Mesendoderm (in vitro differentiated cells): ENCODE data around the gene NBPF1.
"Not testable (repeated sequence)": the region's sequence is repeated elsewhere in the genome, so short reads cannot be mapped to it uniquely, and the experiment has no call there.

Experiments used
- DNase-seq: peaks from one replicate; pipeline ENCODE4 v3.0.0; 2013
- H2AK5ac ChIP-seq: 2 replicates; pipeline ENCODE4 v1.6.1; 2013; ENCODE audit warnings: low read length, inconsistent platforms
- H2BK120ac ChIP-seq: 2 replicates; pipeline ENCODE4 v1.6.1; 2013; ENCODE audit warnings: low read depth, mild to moderate bottlenecking, low read length, moderate library complexity, mixed read lengths
- H2BK15ac ChIP-seq: replicated peaks from 2 replicates; pipeline ENCODE4 v1.6.1; 2013; ENCODE audit warnings: low read depth, mild to moderate bottlenecking, moderate library complexity
- H2BK5ac ChIP-seq: 2 replicates; pipeline ENCODE4 v1.6.1; 2013; ENCODE audit warnings: low read length, inconsistent platforms
- H3K18ac ChIP-seq: 2 replicates; pipeline ENCODE4 v1.6.1; 2013; ENCODE audit warnings: mild to moderate bottlenecking, low read length, mixed read lengths
- H3K23ac ChIP-seq: one replicate; pipeline ENCODE4 v1.6.1; 2013; ENCODE audit warnings: low read length
- H3K27ac ChIP-seq: 2 replicates; pipeline ENCODE4 v1.5.1; 2013; ENCODE audit warnings: low read depth, mild to moderate bottlenecking, inconsistent platforms, low read length, moderate library complexity
- H3K27me3 ChIP-seq: 2 replicates; pipeline ENCODE4 v1.6.1; 2013; ENCODE audit warnings: low read length, control low read depth, mild to moderate bottlenecking, inconsistent platforms; ENCODE audit not compliant: insufficient read depth, poor library complexity
- H3K36me3 ChIP-seq: 2 replicates; pipeline ENCODE4 v1.6.1; 2013; ENCODE audit warnings: low read length, inconsistent platforms; ENCODE audit not compliant: control insufficient read depth, insufficient read depth
- H3K4ac ChIP-seq: one replicate; pipeline ENCODE4 v1.6.1; 2013; ENCODE audit warnings: low read depth, mild to moderate bottlenecking, low read length, moderate library complexity
- H3K4me1 ChIP-seq: 2 replicates; pipeline ENCODE4 v1.6.1; 2013; ENCODE audit warnings: low read depth, low read length, inconsistent platforms; ENCODE audit not compliant: control insufficient read depth
- H3K4me2 ChIP-seq: 2 replicates; pipeline ENCODE4 v1.6.1; 2013; ENCODE audit warnings: low read length
- H3K4me3 ChIP-seq: 2 replicates; pipeline ENCODE4 v1.5.1; 2013; ENCODE audit warnings: mild to moderate bottlenecking, low read length
- H3K56ac ChIP-seq: one replicate; pipeline ENCODE4 v1.6.1; 2013; ENCODE audit warnings: low read length
- H3K79me1 ChIP-seq: 2 replicates; pipeline ENCODE4 v1.6.1; 2013; ENCODE audit warnings: low read length, inconsistent platforms
- H3K79me2 ChIP-seq: 2 replicates; pipeline ENCODE4 v1.6.1; 2013; ENCODE audit warnings: mild to moderate bottlenecking, low read length; ENCODE audit not compliant: control insufficient read depth, insufficient read depth
- H3K9ac ChIP-seq: 2 replicates; pipeline ENCODE4 v1.6.1; 2013; ENCODE audit warnings: low read length, inconsistent platforms
- H4K5ac ChIP-seq: one replicate; pipeline ENCODE4 v1.6.1; 2013; ENCODE audit warnings: low read length
- H4K8ac ChIP-seq: one replicate; pipeline ENCODE4 v1.6.1; 2013; ENCODE audit warnings: low read depth, mild to moderate bottlenecking, control low read depth, low read length, moderate library complexity
- WGBS: extraction: QIAGEN DNeasy Blood & Tissue Kit; methylation state at CpG from one replicate; pipeline ENCODE4 v1.1.7; 2013; ENCODE audit warnings: low lambda C conversion rate, missing lambda C conversion rate; ENCODE audit not compliant: insufficient coverage; ENCODE audit errors: extremely low coverage; 5-methylcytosine and 5-hydroxymethylcytosine counted together

Gene NBPF1

DNA sequence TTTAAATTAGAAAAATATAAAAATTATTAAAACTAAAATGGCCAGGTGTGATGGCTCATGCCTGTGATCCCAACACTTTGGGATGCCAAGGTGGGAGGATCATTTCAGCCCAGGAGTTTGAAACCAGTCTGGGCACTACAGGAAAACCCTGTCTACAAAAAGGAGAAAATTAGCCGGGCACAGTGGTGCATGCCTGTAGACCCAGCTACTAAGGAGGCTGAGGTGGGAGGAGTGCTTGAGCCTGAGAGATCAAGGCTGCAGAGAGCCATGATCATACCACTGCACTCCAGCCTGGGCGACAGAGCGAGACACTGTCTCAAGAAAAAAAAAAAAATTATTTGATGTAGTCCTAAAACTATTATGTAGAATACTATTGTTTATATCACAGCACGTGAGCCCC lies 3.6 kb downstream of the NBPF1 start:
- H3K56ac ChIP-seq, H3K27ac ChIP-seq, H3K36me3 ChIP-seq, DNase-seq, H3K27me3 ChIP-seq, H3K4me1 ChIP-seq, H3K9ac ChIP-seq, H3K79me1 ChIP-seq, H4K8ac ChIP-seq, H3K79me2 ChIP-seq, H2BK5ac ChIP-seq, H3K4me3 ChIP-seq, H3K4me2 ChIP-seq, H2BK120ac ChIP-seq, H3K18ac ChIP-seq, H3K4ac ChIP-seq, H3K23ac ChIP-seq, H4K5ac ChIP-seq, H2BK15ac ChIP-seq, H2AK5ac ChIP-seq: not testable (repeated sequence)
- no CpG with 5 or more reads among the region's 4 CpGs for WGBS

DNA sequence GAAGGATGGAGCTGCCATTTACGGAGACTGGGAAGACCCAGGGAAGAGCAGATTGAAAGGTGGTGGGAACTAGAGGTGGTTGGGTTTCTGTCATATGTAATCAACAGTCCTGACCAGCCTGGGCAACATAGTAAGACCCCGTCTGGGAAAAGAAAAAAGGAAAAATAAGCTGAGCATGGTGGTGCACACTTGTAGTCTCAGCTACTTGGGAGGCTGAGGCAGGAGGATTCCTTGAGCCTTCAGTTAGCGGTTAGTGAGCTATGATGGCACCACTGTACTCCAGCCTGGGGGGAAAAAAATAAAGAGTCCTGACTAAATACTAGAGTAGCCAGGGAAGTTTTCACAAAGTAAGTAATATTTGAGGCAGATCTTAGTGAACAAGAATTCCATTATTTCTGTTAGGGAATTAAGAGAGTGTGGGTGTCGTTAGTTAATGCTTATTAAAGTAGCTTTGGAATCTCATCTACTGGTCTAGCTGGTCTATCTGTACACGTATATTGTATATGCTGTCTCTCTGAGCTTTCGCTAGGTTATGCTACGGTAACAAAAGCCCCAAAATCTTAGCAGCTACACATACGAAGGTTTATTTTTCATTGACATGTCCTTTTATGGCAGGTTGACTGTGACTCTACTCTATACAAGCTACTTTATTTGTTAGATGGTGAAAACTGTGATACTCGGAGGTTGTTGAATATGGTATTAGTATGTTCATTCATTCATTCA lies 4.4 kb downstream of the NBPF1 start:
- Histone ChIP-seq H3K4me1 (no peaks in the 10 kb centered on the region), H2BK120ac (no peak overlapping the region), H3K36me3 (no peaks in the 10 kb centered on the region), H3K79me1 (no peaks in the 10 kb centered on the region), H3K4me2 (no peak overlapping the region), H3K4ac (no peak overlapping the region), H4K8ac (no peak overlapping the region), H3K18ac (no peak overlapping the region), H2AK5ac (no peak overlapping the region), H3K56ac (no peak overlapping the region), H3K23ac (no peak overlapping the region), H3K9ac (no peak overlapping the region), H2BK5ac (no peak overlapping the region), H2BK15ac (no peak overlapping the region), H3K79me2 (no peaks in the 10 kb centered on the region), H4K5ac (no peak overlapping the region), H3K4me3 (no peak overlapping the region), H3K27me3 (no peaks in the 10 kb centered on the region), H3K27ac (no peak overlapping the region)
- 100% methylated on average over 1 of the region's 9 CpGs for WGBS
- DNase-seq = no peak

DNA sequence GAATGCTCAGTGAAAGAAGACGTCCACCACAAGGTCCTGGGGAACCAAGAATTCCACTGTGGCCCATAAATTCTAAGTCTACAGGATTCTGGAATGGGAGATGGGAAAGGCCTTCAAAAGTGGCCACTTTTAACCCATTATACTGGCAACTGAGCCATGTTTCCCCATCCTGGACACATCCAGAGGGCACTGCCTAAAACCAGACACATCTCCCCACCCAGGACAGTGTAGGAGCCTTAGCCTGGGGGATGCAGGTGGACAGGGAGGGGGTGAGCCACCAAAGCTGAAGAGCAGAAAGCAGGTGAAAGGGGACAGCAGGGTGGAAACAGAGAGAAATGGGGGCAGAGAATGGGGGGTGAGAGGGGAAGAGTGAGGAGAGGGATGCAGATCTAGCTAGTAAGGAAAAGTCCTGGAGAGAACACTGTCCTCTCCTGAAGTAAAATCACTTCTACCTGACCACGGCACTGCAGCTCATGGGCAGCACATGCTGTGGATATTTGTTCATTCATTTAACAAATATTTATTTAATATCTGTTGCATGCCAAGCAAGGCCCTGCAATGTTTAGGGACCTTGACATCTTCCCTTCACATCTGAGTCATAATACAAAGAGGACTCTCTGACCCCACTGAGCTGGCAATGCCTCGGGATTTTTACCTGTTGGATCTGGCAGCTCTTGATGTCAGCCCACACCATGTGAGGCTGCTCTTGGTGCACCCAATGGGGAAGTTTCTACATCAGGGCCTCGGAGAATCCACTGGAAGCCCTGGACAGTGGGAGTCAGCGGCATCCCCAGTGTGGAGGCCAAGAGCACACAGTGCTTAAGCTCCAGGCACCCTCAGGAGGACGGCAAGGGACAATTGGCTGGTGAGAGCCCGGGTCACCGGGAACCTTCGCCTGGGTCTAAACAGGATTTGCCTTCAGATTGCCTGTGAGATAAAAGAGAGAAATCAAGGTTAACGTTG lies 5.2 kb downstream of the NBPF1 start:
- not testable (repeated sequence) for H2BK15ac ChIP-seq, H3K4me1 ChIP-seq, H2BK5ac ChIP-seq, H3K56ac ChIP-seq, H3K23ac ChIP-seq, H4K5ac ChIP-seq, H2BK120ac ChIP-seq, H3K27me3 ChIP-seq, H3K4ac ChIP-seq, H3K79me2 ChIP-seq, H4K8ac ChIP-seq, H2AK5ac ChIP-seq, H3K4me2 ChIP-seq, H3K4me3 ChIP-seq, DNase-seq, H3K27ac ChIP-seq, H3K9ac ChIP-seq, H3K79me1 ChIP-seq, H3K36me3 ChIP-seq, H3K18ac ChIP-seq
- no CpG with 5 or more reads among the region's 10 CpGs for WGBS

DNA sequence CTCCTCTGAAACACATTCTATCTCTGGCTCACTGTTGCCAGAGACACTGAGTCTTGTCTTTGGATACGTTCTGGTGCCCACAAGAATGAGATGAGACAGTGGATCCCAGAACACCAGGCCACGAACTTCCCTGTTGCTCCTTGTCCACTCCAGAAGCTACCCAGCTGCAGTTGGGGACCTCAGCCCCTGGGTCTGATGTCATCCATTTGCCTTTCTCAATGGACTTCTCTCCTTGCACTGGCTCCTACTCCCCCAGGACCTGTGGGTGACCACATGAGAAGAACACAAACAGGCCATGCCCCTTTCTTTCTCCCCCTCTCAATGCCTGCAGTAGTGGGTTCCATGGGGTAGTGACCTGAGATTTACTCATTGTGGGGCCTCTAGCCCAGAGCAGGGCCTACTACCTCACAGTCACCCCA lies 5.9 kb downstream of the NBPF1 start:
- Histone ChIP-seq H3K4me3 (no peak overlapping the region), H4K8ac (no peak overlapping the region)
- WGBS = no CpG with 5 or more reads among the region's 2 CpGs

DNA sequence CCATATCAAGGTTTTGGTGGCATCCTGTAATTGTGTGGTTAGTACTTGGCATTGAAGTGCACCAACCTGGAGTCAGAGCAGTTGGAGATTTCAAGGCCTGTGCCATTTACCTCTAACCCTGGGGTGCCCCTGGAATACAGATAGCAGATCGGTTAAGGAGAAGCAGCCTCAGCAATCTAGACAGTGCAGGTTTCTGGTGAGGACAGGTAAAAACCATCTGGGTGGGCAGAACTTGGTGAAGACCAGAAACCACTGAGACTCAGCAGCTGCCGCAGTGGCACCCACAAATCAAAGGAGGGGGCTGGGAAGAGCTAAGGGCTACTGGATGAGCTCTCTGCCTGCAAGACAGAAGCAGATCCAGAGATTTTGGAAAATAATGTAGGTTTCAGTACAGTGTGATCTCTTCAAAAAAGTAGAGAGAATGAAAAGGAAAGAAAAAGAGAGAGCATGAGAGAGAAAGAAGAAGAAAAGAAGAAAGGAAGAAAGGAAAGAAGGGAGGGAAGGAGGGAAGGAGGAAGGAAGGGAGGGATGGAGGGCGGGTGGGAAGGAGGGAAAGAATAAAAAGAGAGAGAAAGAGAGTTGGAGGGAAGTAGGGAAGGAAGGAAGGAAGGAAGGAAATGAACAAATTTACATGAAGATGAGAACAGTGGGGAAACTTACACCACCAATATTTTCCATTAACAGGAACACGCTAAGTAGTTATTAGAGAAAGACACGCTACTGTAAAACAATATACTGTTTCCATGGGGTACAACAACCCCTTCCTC lies 6.5 kb downstream of the NBPF1 start:
- H2BK5ac ChIP-seq, H3K4ac ChIP-seq, H3K36me3 ChIP-seq, H3K27ac ChIP-seq, H3K56ac ChIP-seq, DNase-seq, H2BK120ac ChIP-seq, H3K4me1 ChIP-seq, H2BK15ac ChIP-seq, H4K8ac ChIP-seq, H3K79me2 ChIP-seq, H3K4me2 ChIP-seq, H2AK5ac ChIP-seq, H3K27me3 ChIP-seq, H3K4me3 ChIP-seq, H3K79me1 ChIP-seq, H4K5ac ChIP-seq, H3K9ac ChIP-seq, H3K23ac ChIP-seq, H3K18ac ChIP-seq: not testable (repeated sequence)
- WGBS = 98% methylated on average over 1 of the region's 5 CpGs

More for the DNA sequence above, 5.9 kb downstream of the NBPF1 start:
- H3K9ac ChIP-seq = no peak overlapping the region
- no peak overlapping the region for H3K56ac ChIP-seq
- no peak overlapping the region for H3K18ac ChIP-seq
- H3K4ac ChIP-seq = no peak overlapping the region
- no peaks in the 10 kb centered on the region for H3K4me1 ChIP-seq
- H3K79me1 ChIP-seq = no peaks in the 10 kb centered on the region
- H2BK120ac ChIP-seq = no peak overlapping the region
- H3K4me2 ChIP-seq = no peak overlapping the region
- no peak overlapping the region for H2BK5ac ChIP-seq
- H3K27ac ChIP-seq = no peak overlapping the region
- H3K79me2 ChIP-seq = no peaks in the 10 kb centered on the region
- H2AK5ac ChIP-seq = no peak overlapping the region
- H3K27me3 ChIP-seq = no peaks in the 10 kb centered on the region
- no peak overlapping the region for H2BK15ac ChIP-seq
- DNase-seq = no peak
- no peak overlapping the region for H4K5ac ChIP-seq
- no peaks in the 10 kb centered on the region for H3K36me3 ChIP-seq
- H3K23ac ChIP-seq = no peak overlapping the region
